Gastroesophageal sphincter (tissue), 4 donors: ENCODE results near the gene PRKN. TPM values are rescaled to one million over a fixed set of nuclear protein-coding genes. Genes with fewer than 3 reads are reported as not detected.

Experiments used
- ATAC-seq: fragments of 150-250 bp; one replicate; pipeline ENCODE4 v1.9.1; 2016; ENCODE audit warnings: mild to moderate bottlenecking, moderate library complexity
- H3K27ac ChIP-seq, 4 donors: fragments of 200-600 bp; sonication (generic) in 3 of 4; 1 replicate in 3 of 4; 2 replicates in 1 of 4; pipeline ENCODE4 v1.5.1; 2016 to 2019
- H3K27me3 ChIP-seq: fragments of 200-600 bp; sonication (generic); one replicate; pipeline ENCODE4 v1.5.1; 2019
- H3K36me3 ChIP-seq, 2 donors: fragments of 200-600 bp; sonication (generic); one replicate each; pipeline ENCODE4 v1.5.1; 2019; ENCODE audit warnings: control low read depth in 1 of 2
- H3K4me1 ChIP-seq, 3 donors: fragments of 200-600 bp; sonication (generic); 1 replicate in 2 of 3; 2 replicates in 1 of 3; pipeline ENCODE4 v1.5.1; 2016 to 2019; ENCODE audit warnings: control low read depth in 2 of 3
- H3K4me3 ChIP-seq, 2 donors: fragments of 200-600 bp; sonication (generic); one replicate each; pipeline ENCODE4 v1.5.1; 2019; ENCODE audit warnings: mild to moderate bottlenecking in 1 of 2, moderate library complexity in 1 of 2
- H3K9me3 ChIP-seq, 3 donors: fragments of 200-600 bp; sonication (generic); one replicate each; pipeline ENCODE4 v1.5.1; 2017 to 2019; ENCODE audit warnings: control low read depth in 2 of 3
- EP300 ChIP-seq: sonication (generic); formaldehyde crosslinking; IDR thresholded peaks from one replicate; pipeline ENCODE4 v1.6.1; 2017; ENCODE audit warnings: antibody characterized with exemption, mild to moderate bottlenecking
- POLR2A ChIP-seq, 2 donors: fragments of 450-650 bp; IDR thresholded peaks; one replicate each; pipeline ENCODE4 v1.6.1; 2017; ENCODE audit warnings: antibody characterized with exemption in 2 of 2, mild to moderate bottlenecking in 2 of 2, moderate library complexity in 1 of 2
- POLR2AphosphoS5 ChIP-seq: sonication (generic); formaldehyde crosslinking; IDR thresholded peaks from one replicate; pipeline ENCODE4 v1.6.1; 2017; ENCODE audit warnings: antibody characterized with exemption
- WGBS, 2 donors: methylation state at CpG; one replicate each; pipeline ENCODE4 v1.1.5; 2018; ENCODE audit warnings: low coverage in 1 of 2; 5-methylcytosine and 5-hydroxymethylcytosine counted together
- total RNA-seq, 4 donors: library from RNA; depleted of rRNA; stranded (reverse); fragments of >200 nt; gene quantifications; one replicate each; pipeline ENCODE4 v1.1.0, GENCODE V29; 2016
- TF ChIP-seq, protein P1 (sequence below), 4 experiments: fragments of 200-600 bp in 2 of 4; fragments of 450-650 bp in 2 of 4; sonication (generic) in 1 of 4; IDR thresholded peaks; one replicate each; pipeline ENCODE4 v1.5.1; 2017 to 2019; ENCODE audit warnings: antibody characterized with exemption in 4 of 4, mild to moderate bottlenecking in 2 of 4, moderate library complexity in 2 of 4

The PRKN gene
- total RNA-seq, 4 donors from 2014 or later, result 8.4 to 58.6 (median 25.8) TPM

DNA sequence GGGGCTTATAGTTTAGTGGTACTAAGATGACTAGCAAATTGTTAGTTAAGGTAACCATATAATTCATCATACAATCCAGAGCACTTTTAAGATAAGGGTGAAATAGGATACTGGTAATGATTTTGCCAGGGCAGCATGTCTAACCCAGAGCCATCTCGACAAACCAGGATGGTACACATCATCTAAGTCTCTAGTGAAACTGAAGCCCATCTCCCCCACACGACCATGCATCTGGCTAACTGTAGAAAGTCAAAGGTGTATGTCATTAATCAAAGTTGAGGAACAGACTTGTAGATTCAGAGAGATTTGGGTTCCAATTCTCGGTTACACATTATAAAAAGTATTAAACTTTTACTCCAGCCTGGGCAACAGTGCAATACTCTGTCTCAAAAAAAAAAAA lies 78.3 kb downstream of the PRKN start:
- no peaks in the 10 kb centered on the region for H3K27me3 ChIP-seq
- H3K4me3 ChIP-seq, result no peak overlapping the region
- H3K36me3 ChIP-seq, result no peaks in the 10 kb centered on the region
- no peak for ATAC-seq
- H3K9me3 ChIP-seq, result no peaks in the 10 kb centered on the region
- WGBS, 2 donors, result 71 to 87% methylated on average over 2 to 3 of the region's 3 CpGs
- no peaks in the 10 kb centered on the region for H3K4me1 ChIP-seq
- TF ChIP-seq POLR2AphosphoS5 (no peak), POLR2A (IDR thresholded peaks at IDR 0.05) (no peak), EP300 (no peak)
- TF ChIP-seq, protein P1, sequence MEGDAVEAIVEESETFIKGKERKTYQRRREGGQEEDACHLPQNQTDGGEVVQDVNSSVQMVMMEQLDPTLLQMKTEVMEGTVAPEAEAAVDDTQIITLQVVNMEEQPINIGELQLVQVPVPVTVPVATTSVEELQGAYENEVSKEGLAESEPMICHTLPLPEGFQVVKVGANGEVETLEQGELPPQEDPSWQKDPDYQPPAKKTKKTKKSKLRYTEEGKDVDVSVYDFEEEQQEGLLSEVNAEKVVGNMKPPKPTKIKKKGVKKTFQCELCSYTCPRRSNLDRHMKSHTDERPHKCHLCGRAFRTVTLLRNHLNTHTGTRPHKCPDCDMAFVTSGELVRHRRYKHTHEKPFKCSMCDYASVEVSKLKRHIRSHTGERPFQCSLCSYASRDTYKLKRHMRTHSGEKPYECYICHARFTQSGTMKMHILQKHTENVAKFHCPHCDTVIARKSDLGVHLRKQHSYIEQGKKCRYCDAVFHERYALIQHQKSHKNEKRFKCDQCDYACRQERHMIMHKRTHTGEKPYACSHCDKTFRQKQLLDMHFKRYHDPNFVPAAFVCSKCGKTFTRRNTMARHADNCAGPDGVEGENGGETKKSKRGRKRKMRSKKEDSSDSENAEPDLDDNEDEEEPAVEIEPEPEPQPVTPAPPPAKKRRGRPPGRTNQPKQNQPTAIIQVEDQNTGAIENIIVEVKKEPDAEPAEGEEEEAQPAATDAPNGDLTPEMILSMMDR (IDR thresholded peaks at IDR 0.05), result no peak
- H3K27ac ChIP-seq, result no peak overlapping the region

DNA sequence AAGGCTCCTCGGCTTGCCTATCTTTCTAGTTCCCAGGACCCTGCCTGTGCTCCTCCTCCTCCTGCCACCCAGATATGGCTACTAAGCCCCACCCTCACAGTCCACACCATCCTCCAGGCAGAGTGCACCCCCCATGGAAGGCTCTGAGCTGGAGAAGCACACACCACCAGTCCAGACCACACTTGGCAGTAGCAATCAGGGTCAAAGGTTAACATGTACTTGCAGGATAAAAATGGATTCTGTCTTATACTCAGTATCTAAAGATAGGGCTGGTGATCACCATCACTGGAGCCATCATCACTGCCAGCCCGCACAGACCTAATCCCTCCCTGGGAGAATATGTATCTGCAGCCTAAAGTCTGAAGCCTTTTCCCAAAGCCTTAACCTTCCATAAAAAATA lies 83.4 kb downstream of the PRKN start:
- 67 to 83% methylated on average over 2 of the region's 2 CpGs for WGBS, 2 donors

DNA sequence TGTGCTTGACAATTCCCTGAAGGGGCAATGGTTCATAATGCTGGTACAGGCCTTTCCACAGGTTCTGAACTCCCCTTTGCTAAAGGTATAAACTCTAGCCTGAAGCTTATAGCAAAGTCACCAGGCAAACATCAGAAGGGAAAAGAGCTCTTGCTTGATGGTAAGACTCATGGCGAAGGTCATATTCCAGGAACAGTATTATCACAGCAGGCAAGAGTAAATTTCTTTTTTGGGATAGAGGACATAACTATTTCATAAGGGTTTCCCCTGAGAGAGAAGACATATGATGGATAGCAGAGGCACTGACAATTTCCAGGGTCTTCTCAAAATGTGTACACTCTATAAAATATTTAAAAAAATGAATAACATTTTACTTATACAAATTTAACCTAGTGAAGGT lies 86.8 kb downstream of the PRKN start:
- Histone ChIP-seq H3K4me1 (peaks cover 0 to 3% (median 0%) of the 10 kb centered on the region in 3 donors), H3K27ac (no peak overlapping the region), H3K27me3 (no peaks in the 10 kb centered on the region), H3K4me3 (no peak overlapping the region), H3K36me3 (no peaks in the 10 kb centered on the region), H3K9me3 (no peaks in the 10 kb centered on the region)
- WGBS, 2 donors, result 83 to 100% methylated on average over 1 of the region's 1 CpG
- TF ChIP-seq, protein P1 (IDR thresholded peaks at IDR 0.05), result no peak
- TF ChIP-seq POLR2AphosphoS5 (no peak), EP300 (no peak), POLR2A (IDR thresholded peaks at IDR 0.05) (no peak)
- no peak for ATAC-seq

More for the DNA sequence above, 83.4 kb downstream of the PRKN start:
- Histone ChIP-seq H3K9me3 (no peaks in the 10 kb centered on the region), H3K36me3 (no peaks in the 10 kb centered on the region), H3K27me3 (no peaks in the 10 kb centered on the region), H3K27ac (no peak overlapping the region), H3K4me1 (no peaks in the 10 kb centered on the region), H3K4me3 (no peak overlapping the region)
- ATAC-seq, result no peak
- no peak for TF ChIP-seq EP300
- TF ChIP-seq, protein P1 (IDR thresholded peaks at IDR 0.05), result no peak
- no peak for TF ChIP-seq POLR2AphosphoS5
- TF ChIP-seq POLR2A (IDR thresholded peaks at IDR 0.05), result no peak

DNA sequence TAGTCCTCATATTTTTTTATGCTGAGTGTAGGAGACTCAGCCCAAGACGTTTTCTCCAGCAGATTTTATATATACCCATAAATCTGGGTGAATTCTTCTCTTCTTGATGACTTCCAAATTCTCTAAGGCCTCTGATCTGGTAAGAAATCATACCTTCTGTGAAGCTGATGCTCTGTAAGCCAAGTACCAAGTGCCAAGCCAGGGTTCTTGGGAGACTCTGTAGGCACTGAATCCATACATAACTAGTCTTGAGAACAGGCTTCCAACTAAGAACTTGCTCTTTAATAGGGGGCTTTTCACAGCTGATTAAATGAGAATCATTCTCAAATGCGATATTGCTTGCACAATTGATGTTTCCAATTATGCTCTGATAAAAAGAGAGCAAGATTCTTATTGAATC lies 87.6 kb downstream of the PRKN start:
- no peak for ATAC-seq
- Histone ChIP-seq H3K27me3 (no peaks in the 10 kb centered on the region), H3K4me1 (peaks cover 0 to 3% (median 0%) of the 10 kb centered on the region in 3 donors), H3K9me3 (no peaks in the 10 kb centered on the region), H3K4me3 (no peak overlapping the region), H3K27ac (no peak overlapping the region), H3K36me3 (no peaks in the 10 kb centered on the region)
- no peak for TF ChIP-seq EP300
- 75 to 96% methylated on average over 2 of the region's 2 CpGs for WGBS, 2 donors

DNA sequence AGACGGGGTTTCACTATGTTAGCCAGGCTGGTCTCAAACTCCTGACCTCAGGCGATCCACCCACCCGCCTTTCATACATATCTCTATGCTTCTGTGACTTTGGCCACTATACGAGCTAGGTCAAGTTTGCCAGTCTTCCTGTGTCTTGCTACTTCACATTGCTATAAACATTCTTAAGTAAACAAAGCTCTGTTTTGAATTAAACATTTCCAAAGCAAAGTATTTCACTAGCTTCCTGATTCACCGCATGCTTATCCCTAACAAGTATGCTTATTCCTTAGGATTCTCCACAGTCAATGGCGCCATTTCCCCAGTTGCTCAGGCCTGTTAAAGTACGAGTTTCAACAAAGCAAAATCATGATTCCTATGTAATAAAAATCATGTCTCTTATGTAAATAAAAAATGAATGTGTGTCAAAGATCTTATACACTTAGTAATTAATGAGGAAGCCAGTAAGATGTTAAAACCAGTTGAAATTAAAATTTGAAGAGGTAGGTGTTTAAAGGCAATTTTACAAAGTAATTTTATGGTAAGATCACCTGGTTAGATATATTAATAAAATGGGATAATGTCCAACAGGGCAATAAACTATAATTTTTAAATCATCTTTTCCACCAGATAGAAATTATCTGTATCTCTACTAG lies 88.5 kb downstream of the PRKN start:
- Histone ChIP-seq H3K27me3 (no peaks in the 10 kb centered on the region), H3K4me3 (no peak overlapping the region), H3K36me3 (no peaks in the 10 kb centered on the region), H3K4me1 (peaks cover 0 to 3% (median 0%) of the 10 kb centered on the region in 3 donors), H3K9me3 (no peaks in the 10 kb centered on the region), H3K27ac (no peak overlapping the region)
- 65 to 83% methylated on average over 5 to 7 of the region's 7 CpGs for WGBS, 2 donors
- TF ChIP-seq POLR2A (IDR thresholded peaks at IDR 0.05) (no peak), EP300 (no peak), POLR2AphosphoS5 (no peak)
- TF ChIP-seq, protein P1 (IDR thresholded peaks at IDR 0.05), result no peak
- ATAC-seq, result no peak
